Spleen (tissue), 11 donors: ENCODE results near the gene CLPX. TPM values are rescaled to one million over a fixed set of nuclear protein-coding genes. Genes with fewer than 3 reads are reported as not detected.

Experiments
- DNase-seq: peaks from one replicate; pipeline ENCODE4 v3.0.0-alpha.2; 2020
- H3K27ac ChIP-seq, 8 donors: fragments of 200-600 bp; sonication (generic) in 7 of 8; 1 replicate in 4 of 8; 2 replicates in 4 of 8; pipeline versions ENCODE4 v1.5.0 to v1.8.0; 2016 to 2021; ENCODE audit warnings: inconsistent platforms in 4 of 8, mild to moderate bottlenecking in 4 of 8, moderate library complexity in 1 of 8
- H3K27me3 ChIP-seq, 7 donors: fragments of 200-600 bp; sonication (generic) in 6 of 7; replicated peaks in 1 of 7; 1 replicate in 4 of 7; 2 replicates in 3 of 7; pipeline versions ENCODE4 v1.5.0 to v1.8.0; 2016 to 2021; ENCODE audit warnings: inconsistent platforms in 3 of 7, mild to moderate bottlenecking in 1 of 7
- H3K36me3 ChIP-seq, 6 donors: fragments of 200-600 bp; sonication (generic) in 5 of 6; 1 replicate in 4 of 6; 2 replicates in 2 of 6; pipeline versions ENCODE4 v1.5.0 to v1.8.0; 2016 to 2021; ENCODE audit warnings: inconsistent platforms in 2 of 6
- H3K4me1 ChIP-seq, 6 donors: fragments of 200-600 bp; sonication (generic) in 5 of 6; 1 replicate in 3 of 6; 2 replicates in 3 of 6; pipeline versions ENCODE4 v1.5.0 to v1.8.0; 2016 to 2021; ENCODE audit warnings: inconsistent platforms in 3 of 6
- H3K4me3 ChIP-seq, 8 donors: fragments of 200-600 bp; sonication (generic) in 7 of 8; 1 replicate in 4 of 8; 2 replicates in 4 of 8; pipeline versions ENCODE4 v1.5.0 to v1.8.0; 2016 to 2021; ENCODE audit warnings: inconsistent platforms in 4 of 8, mild to moderate bottlenecking in 4 of 8, moderate library complexity in 2 of 8
- H3K9me3 ChIP-seq, 8 donors: fragments of 200-600 bp; sonication (generic) in 7 of 8; 1 replicate in 4 of 8; 2 replicates in 4 of 8; pipeline versions ENCODE4 v1.5.0 to v1.8.0; 2016 to 2021; ENCODE audit warnings: inconsistent platforms in 4 of 8
- POLR2A ChIP-seq, 3 donors: fragments of 450-650 bp; IDR thresholded peaks; one replicate each; pipeline ENCODE4 v1.5.1; 2017; ENCODE audit warnings: antibody characterized with exemption in 3 of 3, mild to moderate bottlenecking in 1 of 3
- POLR2AphosphoS5 ChIP-seq, 3 donors: sonication (generic); formaldehyde crosslinking; IDR thresholded peaks; one replicate each; pipeline ENCODE4 v1.5.1; 2017; ENCODE audit warnings: antibody characterized with exemption in 3 of 3
- WGBS, 5 donors: extraction: QIAGEN DNeasy Blood & Tissue Kit in 3 of 5; methylation state at CpG; one replicate each; pipeline versions ENCODE4 v1.1.5 to v1.1.7; 2013 to 2018; 5-methylcytosine and 5-hydroxymethylcytosine counted together
- intact Hi-C: fragments of 100-400 bp; cut with DNase I; formaldehyde crosslinking; loops from one replicate; pipeline ENCODE4 v1.15.0; 2023; ENCODE audit warnings: low total_unique reads
- polyA plus RNA-seq, 3 donors: library from polyadenylated mRNA; stranded (reverse); fragments of 200-250 nt; gene quantifications; one replicate each; pipeline ENCODE4 v1.2.1, GENCODE V29; 2013
- total RNA-seq, 7 donors: library from RNA; depleted of rRNA in 3 of 7; stranded (reverse); fragments of >200 nt in 3 of 7; fragmentation: NEBNext Ultra II Directional in 4 of 7; extraction: Animal tissue kit (Norgen Biotek cat#: 25700) in 4 of 7; gene quantifications; one replicate each; pipeline versions ENCODE4 v1.1.0 to v1.2.1, GENCODE V29; 2016 to 2021
- TF ChIP-seq, protein P1 (sequence below), 11 experiments: fragments of 200-600 bp in 7 of 11; fragments of 450-650 bp in 4 of 11; sonication (generic) in 4 of 11; IDR thresholded peaks in 8 of 11; conservative IDR thresholded peaks in 3 of 11; 1 replicate in 7 of 11; 2 replicates in 4 of 11; pipeline versions ENCODE4 v1.4.0 to v1.8.0; 2016 to 2021; ENCODE audit warnings: antibody characterized with exemption in 11 of 11, inconsistent platforms in 4 of 11, mild to moderate bottlenecking in 1 of 11
- donor health status: healthy with polysubstance abuse.
- donor health status: DM: no; HTN: no; CAD: no; lungs with moderate emphysema.
- donor health status: DM: no; HTN: no; CAD: no.
- donor health status: Bipolar disorder and iron deficiency.
- donor health status: healthy.
- donor health status: DM: no; HTN: no; CAD: no.
- donor health status: DM: yes; HTN: yes; CAD: no.

CLPX gene
- total and polyA plus RNA-seq, 10 donors, result 9.5 to 58.3 (median 50.2) TPM

DNA sequence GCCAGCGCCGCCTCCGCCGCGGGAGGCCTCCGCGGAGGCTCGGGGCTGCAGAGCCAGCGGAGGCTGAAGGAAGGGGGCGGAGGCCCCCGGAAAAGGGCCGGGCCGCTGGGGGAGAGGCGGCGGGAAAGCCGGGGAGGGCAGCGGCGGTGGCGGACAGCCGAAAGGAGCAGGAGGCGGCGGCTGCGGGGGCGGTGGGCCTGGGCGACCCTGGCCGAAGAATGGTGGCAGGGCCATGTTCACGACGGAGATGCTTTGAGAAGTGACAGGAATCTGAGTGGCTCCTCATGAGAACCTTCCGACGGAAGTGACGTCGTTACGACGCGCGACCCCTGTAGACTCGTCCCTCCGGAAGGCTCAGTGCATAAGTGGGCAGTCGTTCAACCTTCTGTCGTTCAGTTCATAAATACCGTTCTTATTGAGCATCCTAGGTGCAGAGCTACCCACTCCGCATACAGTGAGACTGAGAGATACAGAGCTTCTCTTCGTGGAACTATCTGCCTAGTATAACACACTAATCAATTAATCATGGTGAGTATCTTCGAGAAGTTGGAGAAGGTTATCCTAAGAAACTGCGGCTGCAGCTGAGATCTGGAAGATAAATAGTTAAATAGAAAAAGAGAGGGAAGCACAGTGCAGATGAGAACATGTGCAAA, 51.5 kb downstream of the CLPX start, which contains the start of gene PDCD7:
Gene PDCD7 (minus strand): TSS at position 261 of the 653 bp plus-strand sequence. CDS start 27 bp downstream, at position 234.
- H3K36me3 ChIP-seq, result peaks cover 0 to 28% (median 14%) of the 10 kb centered on the region in 6 donors
- DNase-seq, result peak; percentile 96
- H3K4me3 ChIP-seq, result peak within 1 kb of the TSS; percentile 61 to 96 (median 86)
- H3K27ac ChIP-seq, result peak within 1 kb of the TSS; percentile 83 to 94 (median 90)
- WGBS, 5 donors, result 1 to 2% (median 1%) methylated on average over 34 to 45 of the region's 45 CpGs
- H3K4me1 ChIP-seq, result peaks cover 4 to 52% (median 35%) of the 10 kb centered on the region in 6 donors
- TF ChIP-seq POLR2A (IDR thresholded peaks at IDR 0.05) (peak in 2 of 3 donors; percentile 27 to 45), POLR2AphosphoS5 (IDR thresholded peaks at IDR 0.05) (peak; percentile 88 to 94 (median 89))
- TF ChIP-seq, protein P1, sequence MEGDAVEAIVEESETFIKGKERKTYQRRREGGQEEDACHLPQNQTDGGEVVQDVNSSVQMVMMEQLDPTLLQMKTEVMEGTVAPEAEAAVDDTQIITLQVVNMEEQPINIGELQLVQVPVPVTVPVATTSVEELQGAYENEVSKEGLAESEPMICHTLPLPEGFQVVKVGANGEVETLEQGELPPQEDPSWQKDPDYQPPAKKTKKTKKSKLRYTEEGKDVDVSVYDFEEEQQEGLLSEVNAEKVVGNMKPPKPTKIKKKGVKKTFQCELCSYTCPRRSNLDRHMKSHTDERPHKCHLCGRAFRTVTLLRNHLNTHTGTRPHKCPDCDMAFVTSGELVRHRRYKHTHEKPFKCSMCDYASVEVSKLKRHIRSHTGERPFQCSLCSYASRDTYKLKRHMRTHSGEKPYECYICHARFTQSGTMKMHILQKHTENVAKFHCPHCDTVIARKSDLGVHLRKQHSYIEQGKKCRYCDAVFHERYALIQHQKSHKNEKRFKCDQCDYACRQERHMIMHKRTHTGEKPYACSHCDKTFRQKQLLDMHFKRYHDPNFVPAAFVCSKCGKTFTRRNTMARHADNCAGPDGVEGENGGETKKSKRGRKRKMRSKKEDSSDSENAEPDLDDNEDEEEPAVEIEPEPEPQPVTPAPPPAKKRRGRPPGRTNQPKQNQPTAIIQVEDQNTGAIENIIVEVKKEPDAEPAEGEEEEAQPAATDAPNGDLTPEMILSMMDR (IDR thresholded peaks at IDR 0.05 in 8 of 11, conservative IDR thresholded peaks at IDR 0.05 in 3 of 11), result no peak
- peaks cover 0 to 17% (median 15%) of the 10 kb centered on the region in 8 donors for H3K9me3 ChIP-seq
- intact Hi-C loops, result no loop called here
- no peaks in the 10 kb centered on the region for H3K27me3 ChIP-seq

DNA sequence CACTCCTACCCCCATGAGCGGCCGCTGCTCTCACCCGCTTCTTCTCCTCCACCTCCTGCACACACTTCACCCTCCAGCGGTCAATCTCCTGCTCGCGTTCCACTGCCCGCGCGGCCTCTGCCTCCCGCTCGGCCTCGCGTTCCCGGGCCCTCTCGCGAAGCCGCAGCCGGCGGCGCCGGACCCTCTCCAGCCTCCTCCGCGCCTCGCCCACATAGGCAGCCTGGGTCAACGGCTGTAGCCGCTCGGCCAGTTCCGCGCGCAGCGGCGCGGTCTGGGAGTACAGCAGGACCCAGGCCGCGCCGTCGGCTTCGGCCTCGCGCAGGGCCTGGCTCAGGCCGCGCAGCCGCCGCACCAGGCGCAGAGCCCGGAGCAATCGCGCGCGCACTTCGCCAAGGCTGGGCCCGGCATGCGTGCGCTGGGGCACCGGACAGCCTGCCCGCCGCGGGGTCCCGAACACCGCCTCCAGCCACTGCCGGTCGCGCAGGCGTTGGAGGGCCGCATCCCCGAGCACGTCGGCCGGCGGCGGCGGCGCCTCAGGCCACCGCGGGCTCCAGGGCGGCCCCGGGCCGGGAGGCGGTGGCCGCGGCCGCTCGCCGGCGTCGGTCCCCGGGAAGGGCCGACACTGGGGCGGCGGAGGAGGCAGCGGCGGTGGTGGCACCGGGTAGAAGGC, 52.1 kb downstream of the CLPX start:
- intact Hi-C loops, result no loop called here

DNA sequence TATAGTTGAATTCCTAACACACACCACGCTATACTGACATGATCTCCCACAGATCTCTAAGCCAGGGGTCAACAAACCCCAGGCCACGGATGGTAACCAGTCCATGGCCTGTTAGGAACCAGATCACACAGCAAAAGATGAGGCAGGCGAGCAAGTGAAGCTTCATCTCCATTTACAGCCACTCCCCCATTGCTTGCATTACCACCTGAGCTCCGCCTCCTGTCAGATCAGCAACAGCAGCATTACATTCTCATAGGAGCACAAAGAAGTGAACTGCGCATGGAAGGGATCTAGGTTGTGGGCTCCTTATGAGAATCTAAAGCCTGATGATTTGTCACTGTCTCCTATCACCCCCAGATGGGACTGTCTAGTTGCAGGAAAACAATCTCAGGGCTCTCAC, 54.2 kb downstream of the CLPX start:
- no peak for DNase-seq
- Histone ChIP-seq H3K27me3 (no peaks in the 10 kb centered on the region), H3K9me3 (no peaks in the 10 kb centered on the region), H3K27ac (no peak overlapping the region), H3K4me3 (no peak overlapping the region), H3K36me3 (peaks cover 0 to 56% (median 37%) of the 10 kb centered on the region in 6 donors), H3K4me1 (peaks cover 4 to 53% (median 35%) of the 10 kb centered on the region in 6 donors)
- WGBS, 5 donors, result 89 to 94% (median 91%) methylated on average over 5 of the region's 5 CpGs
- intact Hi-C loops, result no loop called here
- TF ChIP-seq POLR2A (IDR thresholded peaks at IDR 0.05), result no peak
- TF ChIP-seq POLR2AphosphoS5 (IDR thresholded peaks at IDR 0.05), result no peak

More for the DNA sequence above, 52.1 kb downstream of the CLPX start:
- peaks cover 0 to 35% (median 20%) of the 10 kb centered on the region in 6 donors for H3K36me3 ChIP-seq
- H3K4me1 ChIP-seq, result peaks cover 4 to 53% (median 35%) of the 10 kb centered on the region in 6 donors
- DNase-seq, result peak; percentile 87
- H3K27ac ChIP-seq, result peak overlapping the region; percentile 83 to 94 (median 90)
- 0 to 1% (median 0%) methylated on average over 37 to 93 of the region's 93 CpGs for WGBS, 5 donors
- TF ChIP-seq POLR2A (IDR thresholded peaks at IDR 0.05) (no peak), POLR2AphosphoS5 (IDR thresholded peaks at IDR 0.05) (peak in 1 of 3 donors; percentile 45)
- TF ChIP-seq, protein P1 (IDR thresholded peaks at IDR 0.05 in 8 of 11, conservative IDR thresholded peaks at IDR 0.05 in 3 of 11), result no peak
- H3K27me3 ChIP-seq, result no peaks in the 10 kb centered on the region
- H3K9me3 ChIP-seq, result peaks cover 0 to 17% (median 14%) of the 10 kb centered on the region in 8 donors
- peak overlapping the region; percentile 61 to 96 (median 86) for H3K4me3 ChIP-seq

- Histone ChIP-seq H3K4me3 (no peak overlapping the region), H3K9me3 (no peaks in the 10 kb centered on the region), H3K27ac (no peak overlapping the region), H3K36me3 (peaks cover 4 to 95% (median 53%) of the 10 kb centered on the region in 6 donors), H3K27me3 (no peaks in the 10 kb centered on the region), H3K4me1 (no peaks in the 10 kb centered on the region)
- intact Hi-C loops, result no loop called here
- WGBS, 5 donors, result 90 to 94% (median 93%) methylated on average over 5 of the region's 5 CpGs
- no peak for DNase-seq
- TF ChIP-seq, protein P1 (IDR thresholded peaks at IDR 0.05 in 8 of 11, conservative IDR thresholded peaks at IDR 0.05 in 3 of 11), result no peak
- TF ChIP-seq POLR2AphosphoS5 (IDR thresholded peaks at IDR 0.05), result no peak
- no peak for TF ChIP-seq POLR2A (IDR thresholded peaks at IDR 0.05)
Observed at GRCh38 chr15:65115542-65115941, 69.6 kb downstream of the CLPX start.
